Large intestine (tissue), 3 donors: ENCODE data around the gene PXT1. TPM values are rescaled to one million over a fixed set of nuclear protein-coding genes. Genes with fewer than 3 reads are reported as not detected.
"Not testable (repeated sequence)": the region's sequence is repeated elsewhere in the genome, so short reads cannot be mapped to it uniquely, and the experiment has no call there.

ENCODE experiments used
- DNase-seq, 2 donors: peaks; one replicate each; pipeline versions ENCODE4 v3.0.0 to v3.0.0-alpha.2; 2013
- H3K27ac ChIP-seq: one replicate; pipeline ENCODE4 v1.5.1; 2013; ENCODE audit warnings: low read length
- H3K27me3 ChIP-seq: 2 replicates; pipeline ENCODE4 v1.6.1; 2013; ENCODE audit warnings: low read length; ENCODE audit not compliant: control insufficient read depth, insufficient read depth
- H3K36me3 ChIP-seq: 2 replicates; pipeline ENCODE4 v1.6.1; 2013; ENCODE audit warnings: low read length; ENCODE audit not compliant: control insufficient read depth, insufficient read depth
- H3K4me1 ChIP-seq: one replicate; pipeline ENCODE4 v1.6.1; 2013; ENCODE audit warnings: low read length; ENCODE audit not compliant: control insufficient read depth, insufficient read depth
- H3K4me3 ChIP-seq: one replicate; pipeline ENCODE4 v1.5.1; 2013; ENCODE audit warnings: low read length
- H3K9me3 ChIP-seq: one replicate; pipeline ENCODE4 v1.6.1; 2013; ENCODE audit warnings: mild to moderate bottlenecking, low read depth, low read length, moderate library complexity; ENCODE audit not compliant: control insufficient read depth
- WGBS: methylation state at CpG from one replicate; pipeline ENCODE4 v1.1.5; 2013; ENCODE audit warnings: low lambda C conversion rate; ENCODE audit not compliant: insufficient coverage; 5-methylcytosine and 5-hydroxymethylcytosine counted together
- polyA plus RNA-seq: library from polyadenylated mRNA; unstranded; fragments of 120-200 nt; gene quantifications from one replicate; pipeline ENCODE4 v1.2.1, GENCODE V29; 2013

The PXT1 gene
- polyA plus RNA-seq, 1 donor: 0.24 TPM

- Histone ChIP-seq H3K27me3 (no peaks in the 10 kb centered on the region), H3K9me3 (no peaks in the 10 kb centered on the region), H3K36me3 (no peaks in the 10 kb centered on the region), H3K4me3 (no peak overlapping the region), H3K27ac (no peak overlapping the region), H3K4me1 (no peaks in the 10 kb centered on the region)
- no CpG with 5 or more reads among the region's 6 CpGs for WGBS
- DNase-seq: no peak
Observed at GRCh38 chr6:36372088-36372487, 70.6 kb downstream of the PXT1 start.

- Histone ChIP-seq H3K27me3 (no peaks in the 10 kb centered on the region), H3K9me3 (no peaks in the 10 kb centered on the region), H3K4me1 (peaks cover 4% of the 10 kb centered on the region), H3K36me3 (no peaks in the 10 kb centered on the region), H3K27ac (no peak overlapping the region), H3K4me3 (no peak overlapping the region)
- no CpG with 5 or more reads among the region's 9 CpGs for WGBS
- DNase-seq: no peak
Observed at GRCh38 chr6:36371211-36371610, 71.4 kb downstream of the PXT1 start.

GRCh38 chr6:36370638-36371037, 72.0 kb downstream of the PXT1 start:
- H3K27ac ChIP-seq: no peak overlapping the region
- no peak for DNase-seq
- H3K9me3 ChIP-seq: no peaks in the 10 kb centered on the region
- H3K27me3 ChIP-seq: no peaks in the 10 kb centered on the region
- WGBS: no CpG with 5 or more reads among the region's 2 CpGs
- no peak overlapping the region for H3K4me3 ChIP-seq
- H3K36me3 ChIP-seq: no peaks in the 10 kb centered on the region
- H3K4me1 ChIP-seq: peaks cover 10% of the 10 kb centered on the region

- peaks cover 3% of the 10 kb centered on the region for H3K9me3 ChIP-seq
- no peak for DNase-seq
- H3K36me3 ChIP-seq: no peaks in the 10 kb centered on the region
- 80% methylated on average over 1 of the region's 14 CpGs for WGBS
- no peaks in the 10 kb centered on the region for H3K27me3 ChIP-seq
- H3K27ac ChIP-seq: no peak overlapping the region
- peaks cover 22% of the 10 kb centered on the region for H3K4me1 ChIP-seq
- H3K4me3 ChIP-seq: no peak overlapping the region
Observed at GRCh38 chr6:36368921-36369865, 73.5 kb downstream of the PXT1 start.

- Histone ChIP-seq H3K27ac (no peak overlapping the region), H3K9me3 (peaks cover 3% of the 10 kb centered on the region)
Observed at GRCh38 chr6:36368421-36368820, 74.2 kb downstream of the PXT1 start.

GRCh38 chr6:36367743-36368142, 74.9 kb downstream of the PXT1 start:
- WGBS: no CpG with 5 or more reads among the region's 3 CpGs
- Histone ChIP-seq H3K27me3 (no peaks in the 10 kb centered on the region), H3K9me3 (peaks cover 3% of the 10 kb centered on the region), H3K4me3 (no peak overlapping the region), H3K27ac (no peak overlapping the region), H3K36me3 (no peaks in the 10 kb centered on the region), H3K4me1 (peaks cover 22% of the 10 kb centered on the region)
- no peak for DNase-seq

More at GRCh38 chr6:36368421-36368820, 74.2 kb downstream of the PXT1 start:
- no CpG with 5 or more reads among the region's 1 CpG for WGBS
- H3K4me1 ChIP-seq: peaks cover 22% of the 10 kb centered on the region
- H3K36me3 ChIP-seq: no peaks in the 10 kb centered on the region
- no peak overlapping the region for H3K4me3 ChIP-seq
- H3K27me3 ChIP-seq: no peaks in the 10 kb centered on the region
- no peak for DNase-seq

GRCh38 chr6:36364669-36365479, 77.8 kb downstream of the PXT1 start:
- peak; percentile 71 to 91 for DNase-seq
- Histone ChIP-seq H3K4me3 (no peak overlapping the region), H3K9me3 (peaks cover 3% of the 10 kb centered on the region), H3K27me3 (no peaks in the 10 kb centered on the region), H3K36me3 (no peaks in the 10 kb centered on the region), H3K4me1 (peaks cover 29% of the 10 kb centered on the region), H3K27ac (peak overlapping the region; percentile 85)
- no CpG with 5 or more reads among the region's 19 CpGs for WGBS

- H3K27me3 ChIP-seq, DNase-seq, H3K4me3 ChIP-seq, H3K36me3 ChIP-seq, H3K9me3 ChIP-seq: not testable (repeated sequence)
- Histone ChIP-seq H3K4me1 (peaks cover 29% of the 10 kb centered on the region), H3K27ac (peak overlapping the region; percentile 85)
- WGBS: no CpG with 5 or more reads among the region's 34 CpGs
Observed at GRCh38 chr6:36364061-36364635, 78.5 kb downstream of the PXT1 start.

- peaks cover 34% of the 10 kb centered on the region for H3K4me1 ChIP-seq
- not testable (repeated sequence) for H3K27me3 ChIP-seq, H3K9me3 ChIP-seq, H3K27ac ChIP-seq, DNase-seq, H3K4me3 ChIP-seq, H3K36me3 ChIP-seq
- whole genome bisulfite sequencing: no CpG with 5 or more reads among the region's 13 CpGs
Observed at GRCh38 chr6:36363371-36363752, 79.3 kb downstream of the PXT1 start.
